HL-60/S4 treated with retinoic acid at 250 ng/mL for 4 days and 3 days (cell line): Measurements from ENCODE around the gene COA1.
"Not testable (repeated sequence)": the region's sequence is repeated elsewhere in the genome, so short reads cannot be mapped to it uniquely, and the experiment has no call there.

Source experiments
- in situ Hi-C: fragments of 300-500 bp; cut with MboI; formaldehyde crosslinking; loops from 2 replicates; pipeline ENCODE4 v1.7.0; 2022; ENCODE audit warnings: low sequenced_read_pairs

Gene COA1

DNA sequence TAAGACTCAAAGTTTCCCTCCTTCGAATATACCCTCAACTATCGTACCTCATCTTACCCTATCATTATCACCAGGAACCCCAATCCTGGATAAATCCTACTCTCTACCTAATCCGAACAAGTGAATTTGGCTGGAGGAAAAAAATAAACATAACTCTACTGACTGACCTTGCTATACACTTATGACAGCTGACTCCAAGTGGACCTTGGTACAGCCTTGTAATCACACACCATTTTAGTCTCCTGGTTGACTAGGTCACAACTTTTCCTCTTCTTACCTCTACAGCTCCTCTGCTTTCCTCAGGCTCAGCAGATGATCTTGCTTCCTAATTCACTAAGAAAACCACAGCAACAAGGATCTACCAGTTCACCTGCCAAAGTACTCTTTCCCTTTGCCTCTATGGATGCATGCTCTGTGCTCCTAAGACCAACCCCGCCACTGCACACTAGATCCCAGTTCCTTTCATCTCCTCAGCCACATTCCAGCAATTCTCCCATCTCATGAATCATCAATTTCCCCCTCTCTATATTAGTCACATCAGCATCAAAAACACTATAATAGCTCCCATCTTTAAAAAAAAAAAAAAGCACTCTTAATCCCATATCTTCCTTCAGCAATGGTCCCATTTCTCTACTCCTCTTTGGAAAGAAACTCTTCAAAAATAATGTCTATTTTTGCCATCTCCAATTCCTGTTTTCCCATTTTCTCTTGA lies 35.5 kb downstream of the COA1 start:
- in situ Hi-C loops = loop anchor here (10.0 kb wide), 1 partner anchor 119 kb away; no protein-coding TSS in a partner anchor

DNA sequence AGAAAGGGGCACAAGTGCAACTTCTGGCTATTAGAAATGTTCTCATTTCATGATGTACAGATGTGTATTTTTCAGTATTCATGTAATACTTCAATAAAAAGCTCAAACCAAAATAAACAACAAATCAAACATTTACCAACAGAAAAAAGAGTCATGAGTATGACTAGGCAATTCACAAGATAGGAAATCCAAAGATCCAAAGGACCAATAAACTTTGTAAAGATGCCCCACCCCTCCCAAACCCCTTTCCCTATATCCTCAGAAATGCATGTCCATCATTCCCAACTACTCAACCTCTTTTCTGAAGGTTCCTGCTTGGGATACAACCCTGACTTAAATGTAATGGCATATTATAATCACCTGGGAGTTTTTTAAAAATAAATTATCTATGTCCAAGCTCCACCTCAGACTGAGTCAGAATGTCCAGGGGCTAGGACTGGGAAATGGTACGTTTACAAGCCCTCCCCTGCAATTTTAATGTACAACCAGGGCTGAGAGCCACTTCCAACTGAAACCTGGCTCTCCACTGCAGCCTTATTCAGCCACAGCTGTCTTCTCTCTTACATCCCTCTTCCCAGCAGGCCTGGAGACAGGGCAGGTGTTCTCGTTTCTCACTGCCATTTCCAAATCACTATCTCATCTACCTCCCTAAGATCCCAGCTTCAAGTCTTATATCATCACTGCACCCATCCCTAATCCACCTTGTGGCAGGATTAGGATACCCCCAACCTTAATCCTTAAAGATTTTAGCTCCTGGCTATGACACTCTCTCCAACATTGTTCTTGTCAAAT lies 36.5 kb downstream of the COA1 start:
- in situ Hi-C loops = loop anchor here (10.0 kb wide), 1 partner anchor 118 kb away; no protein-coding TSS in a partner anchor

DNA sequence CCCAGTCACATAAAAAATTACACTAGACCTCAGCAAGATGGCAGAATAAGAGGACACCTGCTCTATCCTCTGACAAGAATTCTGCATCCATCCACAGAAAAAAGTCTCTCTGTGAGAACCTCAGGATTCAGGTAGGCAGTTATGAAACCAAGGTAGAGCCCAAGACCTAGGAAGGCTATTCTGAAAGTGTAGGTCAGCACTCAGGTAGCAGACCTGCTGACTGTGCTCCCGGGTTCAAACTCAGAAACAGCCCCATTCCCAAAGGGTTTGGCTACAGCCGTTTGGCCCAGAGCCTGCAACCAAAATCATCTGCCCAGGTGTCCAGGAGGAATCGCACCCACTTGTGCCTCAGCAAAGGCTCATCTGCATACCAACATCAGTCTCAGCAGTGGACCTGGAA lies 37.7 kb downstream of the COA1 start:
- in situ Hi-C loops = loop anchor here (10.0 kb wide), 1 partner anchor 117 kb away; no protein-coding TSS in a partner anchor

DNA sequence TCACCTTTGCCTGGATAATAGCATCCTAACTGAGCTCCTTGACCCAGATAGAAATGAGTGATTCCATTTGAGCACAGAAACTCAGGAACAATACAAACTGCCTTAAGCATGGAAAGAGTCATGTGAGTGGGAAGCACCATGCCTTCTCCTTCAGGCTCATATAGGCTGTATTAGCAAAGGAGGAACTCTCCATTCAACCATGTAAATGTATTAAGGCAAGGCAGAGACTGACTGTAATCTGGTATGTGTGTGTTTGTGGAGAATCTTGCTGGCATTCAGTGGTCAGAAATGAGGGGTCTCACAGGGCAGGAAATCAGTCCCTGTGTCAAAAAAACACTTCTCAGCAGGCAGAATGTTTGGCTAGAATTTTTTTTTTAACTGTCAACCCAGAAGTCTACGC lies 40.2 kb downstream of the COA1 start:
- in situ Hi-C loops = no loop called here

DNA sequence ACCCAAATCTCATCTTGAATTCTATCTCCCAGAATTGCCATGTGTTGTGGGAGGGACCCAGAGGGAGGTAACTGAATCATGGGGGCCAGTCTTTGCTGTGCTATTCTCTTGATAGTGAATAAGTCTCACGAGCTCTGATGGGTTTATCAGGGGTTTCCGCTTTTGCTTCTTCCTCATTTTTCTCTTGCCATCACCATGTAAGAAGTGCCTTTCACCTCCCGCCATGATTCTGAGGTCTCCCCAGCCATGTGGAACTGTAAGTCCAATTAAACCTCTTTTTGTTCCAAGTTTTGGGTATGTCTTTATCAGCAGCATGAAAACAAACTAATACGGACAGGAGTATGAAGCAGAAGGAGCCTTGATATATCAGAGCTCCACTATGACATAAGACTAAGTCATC lies 41.5 kb downstream of the COA1 start:
- in situ Hi-C loops = not testable (repeated sequence)

DNA sequence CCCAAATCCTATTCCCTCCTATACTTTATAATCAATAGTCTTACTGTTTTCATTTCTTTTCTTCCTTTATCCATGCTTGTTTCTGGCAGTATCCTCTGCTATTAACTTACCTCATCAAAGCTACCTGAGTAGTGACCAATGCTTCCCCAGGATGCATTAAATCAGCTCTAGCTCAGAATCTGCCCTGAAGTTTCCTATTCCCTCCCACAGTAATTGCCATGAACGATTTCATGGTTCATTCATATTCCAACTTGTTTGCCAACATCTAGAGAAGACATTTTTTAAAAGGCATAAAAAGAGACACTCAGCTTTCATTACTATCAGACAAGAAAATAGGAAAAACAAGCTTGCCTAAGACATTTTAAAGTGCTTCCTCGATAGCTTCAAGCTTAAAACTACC lies 42.3 kb downstream of the COA1 start:
- in situ Hi-C loops = no loop called here

DNA sequence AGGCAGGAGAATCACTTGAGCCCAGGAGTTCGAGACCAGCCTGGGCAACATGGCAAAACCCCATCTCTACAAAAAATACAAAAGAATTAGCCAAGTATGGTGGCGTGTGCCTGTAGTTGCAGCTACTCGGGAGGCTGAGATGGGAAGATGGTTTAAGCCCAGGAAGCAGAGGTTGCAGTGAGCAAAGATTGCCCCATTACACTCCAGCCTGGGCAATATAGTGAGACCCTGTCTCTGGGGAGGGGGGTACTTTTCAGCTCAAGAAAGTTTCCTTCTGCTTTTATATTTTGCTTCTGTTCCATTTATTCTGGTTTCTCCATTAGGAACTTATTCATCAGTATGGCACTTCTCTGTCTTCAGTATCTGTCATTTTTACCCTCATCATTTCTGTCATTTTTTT lies 48.6 kb downstream of the COA1 start:
- in situ Hi-C loops = no loop called here

DNA sequence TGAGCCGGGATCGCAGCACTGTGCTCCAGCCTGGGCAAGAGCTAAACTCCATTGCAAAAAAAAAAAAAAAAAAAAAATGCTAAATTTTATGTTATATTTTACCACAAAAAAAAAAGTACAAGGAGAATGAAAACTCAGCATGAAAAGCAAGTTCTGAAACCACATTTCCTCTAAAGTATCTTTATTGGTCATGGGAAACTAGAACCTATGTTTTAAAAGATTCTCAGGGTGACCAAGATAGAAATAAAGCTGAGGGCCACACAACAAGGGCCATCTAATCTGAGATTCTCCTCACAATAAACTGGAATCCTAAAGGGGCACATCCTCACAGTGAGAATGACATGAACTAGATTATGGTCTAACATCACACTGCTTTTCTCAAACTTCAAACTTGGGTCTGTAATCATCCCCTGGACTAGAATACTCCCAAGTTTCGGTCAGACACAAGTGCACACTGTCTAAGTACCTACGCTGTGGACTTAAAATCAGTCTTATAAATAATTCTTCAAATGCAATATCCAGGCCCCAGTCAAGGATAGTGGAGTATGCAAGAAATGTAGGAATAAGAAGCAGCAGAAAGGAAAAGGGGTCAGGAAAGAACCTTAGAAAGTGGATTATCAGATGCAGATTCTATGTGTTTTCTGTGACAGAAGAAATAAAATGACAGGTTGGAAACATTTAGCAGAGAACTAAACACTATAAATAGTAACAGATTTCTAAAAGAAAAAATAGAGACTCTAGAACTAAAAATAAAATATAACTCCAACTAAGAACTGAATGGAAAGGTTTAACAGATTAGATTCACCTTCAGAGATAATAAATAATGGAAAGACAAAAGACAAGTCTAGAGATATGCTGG lies 49.9 kb downstream of the COA1 start:
- in situ Hi-C loops = no loop called here

DNA sequence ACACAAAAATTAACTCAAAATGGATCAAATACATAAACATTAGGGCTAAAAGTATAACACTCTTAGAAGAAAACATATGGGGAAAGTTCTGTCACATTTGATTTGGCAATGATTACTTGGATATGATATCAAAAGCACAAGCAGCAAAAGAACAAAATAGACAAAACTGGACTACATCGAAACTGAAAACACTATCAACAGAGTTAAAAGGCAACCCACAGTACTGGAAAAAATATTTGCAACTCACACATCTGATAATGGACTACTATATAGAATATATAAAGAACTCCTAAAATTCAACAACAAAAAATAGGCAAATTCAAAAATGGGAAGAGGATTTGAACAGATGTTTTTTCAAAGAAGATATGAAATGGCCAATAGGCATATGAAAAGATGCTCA lies 51.0 kb downstream of the COA1 start:
- in situ Hi-C loops = no loop called here

DNA sequence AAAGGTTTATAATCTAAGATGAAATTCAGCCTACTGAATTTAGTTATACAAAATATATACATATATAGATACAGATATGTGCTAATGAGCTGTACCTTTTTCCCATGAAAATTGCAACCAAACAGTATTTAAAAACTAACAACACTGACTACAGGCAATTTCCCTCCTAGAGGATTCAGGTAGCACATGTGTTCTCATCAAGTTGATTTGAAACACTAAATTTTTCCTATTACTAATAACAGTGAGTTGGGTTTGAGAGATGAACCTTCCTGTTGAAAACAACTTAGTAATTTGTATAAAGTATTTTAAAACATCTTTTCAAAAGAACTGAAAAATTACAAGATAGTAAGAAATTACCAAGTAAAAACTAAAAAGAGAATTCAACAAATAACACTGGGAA lies 51.5 kb downstream of the COA1 start:
- in situ Hi-C loops = no loop called here

DNA sequence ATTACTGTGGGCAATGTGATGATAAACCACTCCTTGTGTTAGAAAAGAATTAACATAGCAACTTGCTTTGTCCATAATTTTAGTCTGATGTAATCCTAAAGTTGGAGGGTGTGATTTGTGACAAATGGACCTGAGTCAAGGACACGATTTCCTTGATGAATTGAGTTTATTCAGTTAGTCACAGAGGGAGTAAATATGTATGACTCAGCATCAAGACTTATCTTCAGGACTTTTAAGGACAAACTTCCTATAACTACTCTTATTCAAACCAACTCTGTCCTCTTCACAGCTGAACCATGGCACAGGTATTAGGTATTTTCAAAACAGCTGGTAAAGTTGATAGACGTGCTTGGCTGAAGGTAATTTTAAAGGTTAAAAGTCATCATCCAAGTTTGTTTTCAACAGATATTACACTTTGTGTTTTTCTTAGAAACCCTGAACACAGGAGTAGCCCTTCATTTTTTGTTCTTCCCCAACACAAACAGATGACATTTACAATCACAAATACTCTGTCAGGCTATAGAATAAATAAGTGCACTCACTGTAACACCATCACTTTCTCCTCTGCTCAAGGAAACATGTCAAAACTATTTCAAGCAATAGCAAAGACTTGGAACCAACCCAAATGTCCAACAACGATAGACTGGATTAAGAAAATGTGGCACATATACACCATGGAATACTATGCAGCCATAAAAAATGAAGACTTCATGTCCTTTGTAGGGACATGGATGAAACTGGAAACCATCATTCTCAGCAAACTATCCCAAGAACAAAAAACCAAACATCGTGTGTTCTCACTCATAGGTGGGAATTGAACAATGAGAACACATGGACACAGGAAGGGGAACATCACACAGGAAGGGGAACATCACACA lies 54.5 kb downstream of the COA1 start:
- in situ Hi-C loops = no loop called here

DNA sequence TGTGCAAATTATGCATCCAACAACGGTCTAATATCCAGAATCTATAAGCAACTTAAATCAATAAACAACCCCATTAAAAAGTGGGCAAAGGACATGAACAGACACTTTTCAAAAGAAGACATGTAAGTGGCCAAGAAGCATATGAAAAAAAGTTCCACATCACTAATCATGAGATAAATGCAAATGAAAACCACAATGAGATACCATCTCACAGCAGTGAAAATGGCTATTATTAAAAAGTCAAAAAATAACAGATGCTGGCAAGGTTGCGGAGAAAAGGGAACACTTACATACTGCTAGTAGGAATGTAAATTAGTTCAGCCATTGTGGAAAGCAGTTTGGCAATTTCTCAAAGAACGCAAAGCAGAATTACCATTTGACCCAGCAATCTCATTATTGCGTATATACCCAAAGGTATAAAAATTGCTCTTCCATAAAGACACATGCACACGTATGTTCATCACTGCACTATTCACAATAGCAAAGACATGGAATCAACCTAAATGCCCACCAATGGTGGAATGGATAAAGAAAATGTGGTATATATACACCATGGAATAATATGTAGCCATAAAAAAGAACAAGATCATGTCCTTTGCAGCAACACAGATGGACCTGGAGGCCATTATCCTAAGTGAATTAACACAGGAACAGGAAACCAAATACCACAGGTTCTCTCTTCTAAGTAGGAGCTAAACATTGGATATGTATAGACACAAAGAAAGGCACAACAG lies 55.9 kb downstream of the COA1 start:
- in situ Hi-C loops = not testable (repeated sequence)

DNA sequence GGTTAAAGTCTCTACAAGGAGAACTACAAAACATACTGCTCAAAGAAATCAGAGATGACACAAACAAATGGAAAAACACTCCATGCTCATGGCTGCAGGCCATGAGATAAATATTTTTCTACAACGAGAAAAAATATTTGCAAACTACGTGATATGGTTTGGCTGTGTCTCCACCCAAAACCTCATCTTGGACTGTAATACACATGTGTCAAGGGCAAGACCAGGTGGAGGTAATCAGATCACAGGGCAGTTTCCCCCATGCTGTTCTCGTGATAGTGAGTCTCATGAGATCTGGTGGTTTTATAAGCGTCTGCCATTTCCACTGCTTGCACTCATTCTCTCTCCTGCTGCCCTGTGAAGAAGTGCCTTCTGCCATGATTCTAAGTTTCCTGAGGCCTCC lies 57.8 kb downstream of the COA1 start:
- in situ Hi-C loops = no loop called here

DNA sequence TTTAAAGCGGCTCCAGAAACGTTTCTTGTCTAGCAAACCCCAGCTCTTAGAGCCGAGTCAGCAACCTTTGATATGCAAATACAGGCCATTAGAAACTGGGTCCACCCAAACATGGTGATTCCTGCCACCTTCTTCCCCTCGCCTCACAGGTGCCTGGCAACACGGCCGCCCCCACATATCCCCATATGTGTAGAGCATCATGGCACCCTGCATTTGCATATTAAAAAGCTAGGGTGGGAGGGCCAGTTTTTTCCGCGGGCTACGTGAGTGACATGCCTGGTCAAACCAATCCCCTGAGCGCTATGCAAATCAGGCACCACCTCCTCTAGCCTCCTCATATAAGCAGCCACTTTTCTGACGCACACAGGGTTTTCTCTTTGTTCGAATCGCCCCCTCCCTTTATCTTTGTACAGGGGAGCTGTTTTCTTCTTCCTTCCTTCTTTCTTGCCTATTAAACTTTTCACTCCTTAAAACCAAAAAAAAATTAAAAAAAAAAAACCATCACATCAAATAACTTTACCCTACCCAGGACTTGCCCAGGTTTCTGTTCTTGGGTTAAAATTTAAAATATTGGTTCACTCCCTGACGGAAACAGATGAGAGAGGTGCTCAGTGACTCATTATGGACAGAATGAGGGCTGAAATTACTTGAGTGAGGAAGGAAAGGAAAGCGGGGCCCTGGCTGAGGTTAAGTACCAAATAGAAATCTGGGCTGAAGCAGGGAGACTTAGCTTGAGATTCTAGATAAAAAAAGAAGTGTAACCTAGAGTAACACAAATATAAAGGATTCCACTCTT lies 59.8 kb downstream of the COA1 start:
- in situ Hi-C loops = no loop called here

DNA sequence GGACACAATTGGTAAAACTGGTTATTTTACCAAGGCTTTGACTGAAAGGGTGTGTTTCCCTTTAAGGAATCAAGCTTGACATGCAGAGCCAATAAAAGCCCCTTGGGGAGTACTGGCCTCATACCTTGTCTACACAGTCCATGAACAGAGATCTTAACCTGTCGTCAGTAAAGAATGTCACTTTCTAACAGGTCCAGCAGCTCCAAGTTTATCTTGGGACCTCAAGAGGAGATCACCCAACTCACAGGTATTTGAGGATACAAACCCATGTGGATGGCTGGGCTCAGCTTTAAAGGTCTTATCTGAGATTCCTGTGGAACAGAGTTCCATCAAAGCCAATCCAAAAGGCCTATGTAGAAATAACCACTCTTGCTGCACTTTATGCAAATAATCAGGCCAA lies 61.3 kb downstream of the COA1 start:
- in situ Hi-C loops = no loop called here

DNA sequence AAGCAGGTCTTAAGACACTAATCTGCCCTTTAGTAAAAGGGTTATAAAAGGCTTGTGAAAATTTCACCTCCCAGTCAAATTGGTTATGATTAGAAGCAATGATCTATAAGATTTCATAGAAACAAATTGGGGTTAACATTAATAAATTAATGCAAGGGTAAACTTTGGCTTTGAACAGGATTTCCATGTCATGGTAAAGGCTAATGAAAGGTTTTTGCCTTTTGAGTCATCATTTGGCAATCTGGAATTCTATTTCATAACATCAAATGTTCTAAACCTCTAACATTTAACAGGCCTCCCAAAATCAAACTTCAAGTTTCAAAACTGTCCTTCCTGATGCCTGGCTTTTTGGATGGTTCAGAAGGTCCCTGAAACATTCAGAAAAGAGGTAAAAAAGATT lies 62.4 kb downstream of the COA1 start:
- in situ Hi-C loops = no loop called here

DNA sequence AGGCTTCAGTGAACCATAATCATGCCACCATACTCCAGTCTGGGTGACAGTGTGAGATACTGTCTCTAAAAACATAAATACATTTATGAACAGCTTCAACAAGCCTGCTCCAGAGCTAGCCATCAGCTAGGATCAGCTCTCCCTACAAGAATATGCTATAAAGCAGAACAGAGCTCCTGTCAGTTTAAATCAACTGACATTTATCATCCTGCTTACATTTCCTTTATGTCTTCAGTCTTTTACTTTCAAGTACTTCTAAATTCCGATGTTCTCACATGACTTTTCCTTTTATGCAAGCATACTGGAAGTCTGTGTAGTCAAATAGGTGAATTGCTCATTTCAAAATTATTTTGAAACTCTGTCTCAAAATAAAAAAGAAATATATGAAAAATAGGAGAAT lies 64.6 kb downstream of the COA1 start:
- in situ Hi-C loops = no loop called here

DNA sequence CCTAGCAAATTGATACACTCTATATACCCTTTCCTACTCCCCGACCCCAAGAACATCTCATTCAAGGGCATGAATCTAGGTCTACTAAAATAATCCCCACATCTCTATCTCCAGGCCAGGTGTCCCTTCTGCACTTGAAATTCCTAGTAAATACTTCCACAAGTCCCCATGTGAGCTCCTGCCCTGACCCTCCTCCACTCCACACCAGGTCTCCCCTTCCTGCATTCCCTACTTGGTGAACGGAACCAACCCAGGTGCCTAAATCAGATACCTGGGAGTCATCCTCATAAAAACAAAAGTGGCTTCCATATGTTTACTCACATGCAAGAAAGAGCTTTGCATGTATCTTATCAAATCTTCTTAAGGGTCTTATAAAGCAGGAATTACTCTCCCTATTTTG lies 69.2 kb downstream of the COA1 start:
- in situ Hi-C loops = no loop called here

DNA sequence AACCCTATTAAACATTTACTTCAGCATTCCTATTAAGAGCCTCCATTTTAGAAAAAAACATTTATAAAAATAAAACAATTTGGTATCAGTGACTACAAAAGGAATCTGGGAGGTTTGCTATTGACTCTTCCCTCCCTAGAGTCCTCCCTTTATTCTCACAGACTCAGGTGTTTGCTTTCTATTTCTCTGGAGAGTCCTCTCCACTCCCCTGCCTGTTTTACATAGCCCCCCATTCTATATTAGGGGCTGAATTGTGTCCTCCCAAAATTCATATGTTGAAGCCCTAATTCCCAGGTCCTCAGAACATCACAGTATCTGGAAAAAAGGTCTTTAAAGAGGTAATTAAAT lies 69.8 kb downstream of the COA1 start:
- in situ Hi-C loops = no loop called here
